Stimulated activated CD8-positive, alpha-beta memory T cell treated with anti-CD3 and anti-CD28 coated beads, Interleukin-15, amount 100 ng/mL, for 24 hours (primary cell): ENCODE data around the gene AKAP6.
"Not testable (repeated sequence)": the region's sequence is repeated elsewhere in the genome, so short reads cannot be mapped to it uniquely, and the experiment has no call there.

Experiments
- DNase-seq: peaks from one replicate; pipeline ENCODE4 v3.0.0-alpha.2; 2020; ENCODE audit warnings: low read depth

AKAP6 gene

GRCh38 chr14:32450919-32451675, 122.0 kb downstream of the AKAP6 start:
- no peak for DNase-seq

GRCh38 chr14:32453857-32454810, 125.0 kb downstream of the AKAP6 start:
- no peak for DNase-seq

- no peak for DNase-seq
These were observed 128.3 kb downstream of the AKAP6 start for GRCh38 chr14:32457213-32457920.

- DNase-seq = no peak
These were observed 129.6 kb downstream of the AKAP6 start for GRCh38 chr14:32458720-32459119.

- DNase-seq = no peak
These were observed 131.2 kb downstream of the AKAP6 start for GRCh38 chr14:32460267-32460666.

GRCh38 chr14:32462553-32462952, 133.5 kb downstream of the AKAP6 start:
- not testable (repeated sequence) for DNase-seq

GRCh38 chr14:32468955-32469354, 139.9 kb downstream of the AKAP6 start:
- DNase-seq = no peak

GRCh38 chr14:32469388-32470160, 140.5 kb downstream of the AKAP6 start:
- DNase-seq = no peak

- DNase-seq = no peak
These were observed 141.1 kb downstream of the AKAP6 start for GRCh38 chr14:32470161-32470715.

GRCh38 chr14:32471181-32471580, 142.1 kb downstream of the AKAP6 start:
- DNase-seq = no peak

GRCh38 chr14:32472076-32472475, 143.0 kb downstream of the AKAP6 start:
- no peak for DNase-seq

- no peak for DNase-seq
These were observed 143.7 kb downstream of the AKAP6 start for GRCh38 chr14:32472512-32473463.

- DNase-seq = no peak
These were observed 144.4 kb downstream of the AKAP6 start for GRCh38 chr14:32473464-32473855.

GRCh38 chr14:32474478-32475195, 145.5 kb downstream of the AKAP6 start:
- no peak for DNase-seq

GRCh38 chr14:32476532-32476931, 147.4 kb downstream of the AKAP6 start:
- DNase-seq = no peak

GRCh38 chr14:32477396-32477795, 148.3 kb downstream of the AKAP6 start:
- no peak for DNase-seq

- no peak for DNase-seq
These were observed 149.0 kb downstream of the AKAP6 start for GRCh38 chr14:32478050-32478449.

- no peak for DNase-seq
These were observed 151.2 kb downstream of the AKAP6 start for GRCh38 chr14:32480337-32480736.

- DNase-seq = no peak
These were observed 152.6 kb downstream of the AKAP6 start for GRCh38 chr14:32481707-32482106.
